ENCODE measurements around the gene DUSP5.

DNA sequence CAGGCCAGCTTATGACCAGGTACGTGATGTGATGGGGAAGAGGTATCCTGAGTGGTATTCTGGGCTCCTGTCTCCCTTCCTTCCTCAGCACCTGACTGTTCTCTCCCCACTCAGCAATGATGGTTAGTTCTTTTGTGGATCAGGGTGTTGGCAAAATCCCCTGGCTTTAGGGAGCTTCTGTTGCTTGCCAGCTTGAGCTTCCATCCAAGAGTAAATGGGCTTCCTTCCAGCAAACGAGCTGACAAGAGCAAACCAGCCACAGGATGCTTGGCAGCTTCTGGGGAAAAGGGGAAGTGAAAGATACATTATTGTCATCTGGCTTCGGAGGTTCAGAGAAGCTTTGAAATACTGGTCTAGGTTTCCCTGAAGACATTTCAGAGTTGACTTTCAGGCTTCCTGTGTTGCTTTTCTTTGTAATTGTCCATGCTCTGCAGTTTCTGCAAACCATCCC, 5.2 kb downstream of the DUSP5 start:
- TF ChIP-seq POLR2A (IDR thresholded peaks at IDR 0.05), result no peak
- TF ChIP-seq, protein P1, sequence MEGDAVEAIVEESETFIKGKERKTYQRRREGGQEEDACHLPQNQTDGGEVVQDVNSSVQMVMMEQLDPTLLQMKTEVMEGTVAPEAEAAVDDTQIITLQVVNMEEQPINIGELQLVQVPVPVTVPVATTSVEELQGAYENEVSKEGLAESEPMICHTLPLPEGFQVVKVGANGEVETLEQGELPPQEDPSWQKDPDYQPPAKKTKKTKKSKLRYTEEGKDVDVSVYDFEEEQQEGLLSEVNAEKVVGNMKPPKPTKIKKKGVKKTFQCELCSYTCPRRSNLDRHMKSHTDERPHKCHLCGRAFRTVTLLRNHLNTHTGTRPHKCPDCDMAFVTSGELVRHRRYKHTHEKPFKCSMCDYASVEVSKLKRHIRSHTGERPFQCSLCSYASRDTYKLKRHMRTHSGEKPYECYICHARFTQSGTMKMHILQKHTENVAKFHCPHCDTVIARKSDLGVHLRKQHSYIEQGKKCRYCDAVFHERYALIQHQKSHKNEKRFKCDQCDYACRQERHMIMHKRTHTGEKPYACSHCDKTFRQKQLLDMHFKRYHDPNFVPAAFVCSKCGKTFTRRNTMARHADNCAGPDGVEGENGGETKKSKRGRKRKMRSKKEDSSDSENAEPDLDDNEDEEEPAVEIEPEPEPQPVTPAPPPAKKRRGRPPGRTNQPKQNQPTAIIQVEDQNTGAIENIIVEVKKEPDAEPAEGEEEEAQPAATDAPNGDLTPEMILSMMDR (IDR thresholded peaks at IDR 0.05), result no peak

Measured in upper lobe of left lung (tissue), 4 donors.